GM23338 (cell line): ENCODE data around the gene GRIA4.

Source experiments
- TF ChIP-seq, protein P1 (sequence below), 2 experiments: fragments of 200-600 bp in 1 of 2; sonication (generic) in 1 of 2; conservative IDR thresholded peaks; 2 replicates each; pipeline versions ENCODE4 v1.5.1 to v1.6.1; 2016 to 2017; ENCODE audit warnings: antibody characterized with exemption in 2 of 2, low read depth in 2 of 2, mild to moderate bottlenecking in 2 of 2, moderate library complexity in 1 of 2
- TF ChIP-seq, protein P2 (sequence below): IDR thresholded peaks from one replicate; pipeline ENCODE4 v1.6.1; 2018; ENCODE audit warnings: antibody characterized with exemption; ENCODE audit not compliant: unreplicated experiment

GRCh38 chr11:106011481-106011880 lies 401.6 kb downstream of the GRIA4 start:
- TF ChIP-seq, protein P1, sequence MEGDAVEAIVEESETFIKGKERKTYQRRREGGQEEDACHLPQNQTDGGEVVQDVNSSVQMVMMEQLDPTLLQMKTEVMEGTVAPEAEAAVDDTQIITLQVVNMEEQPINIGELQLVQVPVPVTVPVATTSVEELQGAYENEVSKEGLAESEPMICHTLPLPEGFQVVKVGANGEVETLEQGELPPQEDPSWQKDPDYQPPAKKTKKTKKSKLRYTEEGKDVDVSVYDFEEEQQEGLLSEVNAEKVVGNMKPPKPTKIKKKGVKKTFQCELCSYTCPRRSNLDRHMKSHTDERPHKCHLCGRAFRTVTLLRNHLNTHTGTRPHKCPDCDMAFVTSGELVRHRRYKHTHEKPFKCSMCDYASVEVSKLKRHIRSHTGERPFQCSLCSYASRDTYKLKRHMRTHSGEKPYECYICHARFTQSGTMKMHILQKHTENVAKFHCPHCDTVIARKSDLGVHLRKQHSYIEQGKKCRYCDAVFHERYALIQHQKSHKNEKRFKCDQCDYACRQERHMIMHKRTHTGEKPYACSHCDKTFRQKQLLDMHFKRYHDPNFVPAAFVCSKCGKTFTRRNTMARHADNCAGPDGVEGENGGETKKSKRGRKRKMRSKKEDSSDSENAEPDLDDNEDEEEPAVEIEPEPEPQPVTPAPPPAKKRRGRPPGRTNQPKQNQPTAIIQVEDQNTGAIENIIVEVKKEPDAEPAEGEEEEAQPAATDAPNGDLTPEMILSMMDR (conservative IDR thresholded peaks at IDR 0.05; ENCODE audit: low read depth in 2 of 2) = no peak
- TF ChIP-seq, protein P2, sequence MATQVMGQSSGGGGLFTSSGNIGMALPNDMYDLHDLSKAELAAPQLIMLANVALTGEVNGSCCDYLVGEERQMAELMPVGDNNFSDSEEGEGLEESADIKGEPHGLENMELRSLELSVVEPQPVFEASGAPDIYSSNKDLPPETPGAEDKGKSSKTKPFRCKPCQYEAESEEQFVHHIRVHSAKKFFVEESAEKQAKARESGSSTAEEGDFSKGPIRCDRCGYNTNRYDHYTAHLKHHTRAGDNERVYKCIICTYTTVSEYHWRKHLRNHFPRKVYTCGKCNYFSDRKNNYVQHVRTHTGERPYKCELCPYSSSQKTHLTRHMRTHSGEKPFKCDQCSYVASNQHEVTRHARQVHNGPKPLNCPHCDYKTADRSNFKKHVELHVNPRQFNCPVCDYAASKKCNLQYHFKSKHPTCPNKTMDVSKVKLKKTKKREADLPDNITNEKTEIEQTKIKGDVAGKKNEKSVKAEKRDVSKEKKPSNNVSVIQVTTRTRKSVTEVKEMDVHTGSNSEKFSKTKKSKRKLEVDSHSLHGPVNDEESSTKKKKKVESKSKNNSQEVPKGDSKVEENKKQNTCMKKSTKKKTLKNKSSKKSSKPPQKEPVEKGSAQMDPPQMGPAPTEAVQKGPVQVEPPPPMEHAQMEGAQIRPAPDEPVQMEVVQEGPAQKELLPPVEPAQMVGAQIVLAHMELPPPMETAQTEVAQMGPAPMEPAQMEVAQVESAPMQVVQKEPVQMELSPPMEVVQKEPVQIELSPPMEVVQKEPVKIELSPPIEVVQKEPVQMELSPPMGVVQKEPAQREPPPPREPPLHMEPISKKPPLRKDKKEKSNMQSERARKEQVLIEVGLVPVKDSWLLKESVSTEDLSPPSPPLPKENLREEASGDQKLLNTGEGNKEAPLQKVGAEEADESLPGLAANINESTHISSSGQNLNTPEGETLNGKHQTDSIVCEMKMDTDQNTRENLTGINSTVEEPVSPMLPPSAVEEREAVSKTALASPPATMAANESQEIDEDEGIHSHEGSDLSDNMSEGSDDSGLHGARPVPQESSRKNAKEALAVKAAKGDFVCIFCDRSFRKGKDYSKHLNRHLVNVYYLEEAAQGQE = no peak
